ENCODE measurements around the gene HAL.

- TF ChIP-seq CTCF (IDR thresholded peaks at IDR 0.05) (no peak), EP300 (IDR thresholded peaks at IDR 0.05) (no peak)
These were observed 23.2 kb downstream of the HAL start for GRCh38 chr12:95972832-95973456.

Measured in esophagus muscularis mucosa (tissue), 3 donors.